Calu3 (cell line): ENCODE results near the gene CHEK2. TPM values are rescaled to one million over a fixed set of nuclear protein-coding genes. Genes with fewer than 3 reads are reported as not detected.

Source experiments
- BruUV-seq: library from RNA; stranded (reverse); fragments of 400-500 nt; replicated peaks from 2 replicates; lab custom pipeline; 2021; lab: Mats Ljungman, UMichigan
- CTCF ChIA-PET: fragments of 300-600 bp; sonication (Branson Sonifier 250); formaldehyde crosslinking; loops from one replicate; lab custom pipeline; 2022; ENCODE audit warnings: antibody characterized with exemption; lab: Charles Lee
- DNase-seq: peaks from one replicate; pipeline ENCODE4 v3.0.0; 2022
- H3K27ac Mint-ChIP-seq: one replicate; pipeline ENCODE4 v1.8.0; 2022; ENCODE audit warnings: mixed read lengths; ENCODE audit not compliant: unreplicated experiment
- H3K27me3 Mint-ChIP-seq: one replicate; pipeline ENCODE4 v1.8.0; 2022; ENCODE audit warnings: mixed read lengths; ENCODE audit not compliant: unreplicated experiment
- H3K36me3 Mint-ChIP-seq: one replicate; pipeline ENCODE4 v1.8.0; 2022; ENCODE audit warnings: mild to moderate bottlenecking, moderate library complexity, mixed read lengths; ENCODE audit not compliant: insufficient read depth, unreplicated experiment
- H3K4me1 Mint-ChIP-seq: one replicate; pipeline ENCODE4 v1.8.0; 2022; ENCODE audit warnings: mild to moderate bottlenecking, low read depth, mixed read lengths; ENCODE audit not compliant: unreplicated experiment
- H3K4me3 Mint-ChIP-seq: one replicate; pipeline ENCODE4 v1.8.0; 2022; ENCODE audit warnings: mild to moderate bottlenecking, low read depth, moderate library complexity, mixed read lengths; ENCODE audit not compliant: unreplicated experiment
- H3K9me3 Mint-ChIP-seq: one replicate; pipeline ENCODE4 v1.8.0; 2022; ENCODE audit warnings: low read depth, mixed read lengths; ENCODE audit not compliant: unreplicated experiment
- intact Hi-C: fragments of 100-400 bp; cut with micrococcal nuclease; formaldehyde crosslinking; loops from one replicate; pipeline ENCODE4 v1.10.0; 2022; ENCODE audit not compliant: unreplicated experiment
- total RNA-seq: library from RNA; stranded (reverse); gene quantifications from 2 replicates; pipeline ENCODE4 v1.2.3, GENCODE V29; 2022
- TF ChIP-seq, protein P1 (sequence below): fragments of 200-600 bp; IDR thresholded peaks from one replicate; pipeline ENCODE4 v1.8.0; 2022; ENCODE audit warnings: antibody characterized with exemption; ENCODE audit not compliant: unreplicated experiment

The CHEK2 gene
- total RNA-seq, 1 experiment from 2014 or later: 27.0 TPM

DNA sequence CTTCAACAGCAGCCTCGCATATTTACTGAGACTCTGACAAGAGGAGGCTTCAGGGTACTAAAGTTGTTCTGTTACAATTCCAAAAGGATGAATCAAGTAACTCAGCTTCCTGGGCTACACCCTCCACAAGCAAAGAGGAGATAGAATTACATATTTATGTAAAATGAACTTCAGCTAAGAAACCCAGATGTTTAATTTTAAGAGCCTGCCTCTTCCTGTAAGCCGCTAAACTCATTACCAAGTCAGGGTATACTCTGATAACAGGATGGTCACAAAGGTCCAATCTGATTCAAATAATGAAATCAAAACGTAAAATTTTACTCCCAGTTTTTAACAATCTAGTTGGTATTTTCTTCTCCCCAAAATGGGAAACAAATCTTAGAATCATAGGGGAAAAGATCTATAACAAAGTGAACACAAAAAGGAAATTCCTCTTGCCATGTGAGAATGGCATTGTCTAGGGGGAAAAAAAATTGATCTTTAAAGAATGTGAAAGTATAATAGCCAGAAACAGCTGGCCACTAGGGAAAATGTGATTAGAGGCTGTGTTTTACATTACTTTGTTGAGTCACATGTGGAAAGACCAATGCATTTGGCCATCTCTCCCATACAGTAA is 30.9 kb downstream of the CHEK2 start:
- no peak for DNase-seq
- Mint-ChIP-seq H3K9me3 (no peaks in the 10 kb centered on the region), H3K27me3 (no peaks in the 10 kb centered on the region), H3K4me3 (no peak overlapping the region), H3K27ac (no peak overlapping the region), H3K36me3 (no peaks in the 10 kb centered on the region), H3K4me1 (peaks cover 17% of the 10 kb centered on the region)
- CTCF ChIA-PET: interaction anchor here (0.6 to 1.0 kb wide), 2 partner anchors 110 to 148 kb away, joined by 3 read pairs; no protein-coding TSS in a partner anchor
- intact Hi-C loops: no loop called here
- no TSS peak for BruUV-seq
- TF ChIP-seq, protein P1, sequence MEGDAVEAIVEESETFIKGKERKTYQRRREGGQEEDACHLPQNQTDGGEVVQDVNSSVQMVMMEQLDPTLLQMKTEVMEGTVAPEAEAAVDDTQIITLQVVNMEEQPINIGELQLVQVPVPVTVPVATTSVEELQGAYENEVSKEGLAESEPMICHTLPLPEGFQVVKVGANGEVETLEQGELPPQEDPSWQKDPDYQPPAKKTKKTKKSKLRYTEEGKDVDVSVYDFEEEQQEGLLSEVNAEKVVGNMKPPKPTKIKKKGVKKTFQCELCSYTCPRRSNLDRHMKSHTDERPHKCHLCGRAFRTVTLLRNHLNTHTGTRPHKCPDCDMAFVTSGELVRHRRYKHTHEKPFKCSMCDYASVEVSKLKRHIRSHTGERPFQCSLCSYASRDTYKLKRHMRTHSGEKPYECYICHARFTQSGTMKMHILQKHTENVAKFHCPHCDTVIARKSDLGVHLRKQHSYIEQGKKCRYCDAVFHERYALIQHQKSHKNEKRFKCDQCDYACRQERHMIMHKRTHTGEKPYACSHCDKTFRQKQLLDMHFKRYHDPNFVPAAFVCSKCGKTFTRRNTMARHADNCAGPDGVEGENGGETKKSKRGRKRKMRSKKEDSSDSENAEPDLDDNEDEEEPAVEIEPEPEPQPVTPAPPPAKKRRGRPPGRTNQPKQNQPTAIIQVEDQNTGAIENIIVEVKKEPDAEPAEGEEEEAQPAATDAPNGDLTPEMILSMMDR: no peak

- Mint-ChIP-seq H3K9me3 (no peaks in the 10 kb centered on the region), H3K4me3 (no peak overlapping the region), H3K27me3 (no peaks in the 10 kb centered on the region), H3K4me1 (peaks cover 17% of the 10 kb centered on the region), H3K36me3 (no peaks in the 10 kb centered on the region), H3K27ac (no peak overlapping the region)
- intact Hi-C loops: no loop called here
- no peak for DNase-seq
- no TSS peak for BruUV-seq
- TF ChIP-seq, protein P1: no peak
- CTCF ChIA-PET: interaction anchor here (0.6 to 1.0 kb wide), 3 partner anchors 40 to 110 kb away, joined by 3 to 4 read pairs (median 3); no protein-coding TSS in a partner anchor
Observed at GRCh38 chr22:28710107-28710506, 31.5 kb downstream of the CHEK2 start.

DNA sequence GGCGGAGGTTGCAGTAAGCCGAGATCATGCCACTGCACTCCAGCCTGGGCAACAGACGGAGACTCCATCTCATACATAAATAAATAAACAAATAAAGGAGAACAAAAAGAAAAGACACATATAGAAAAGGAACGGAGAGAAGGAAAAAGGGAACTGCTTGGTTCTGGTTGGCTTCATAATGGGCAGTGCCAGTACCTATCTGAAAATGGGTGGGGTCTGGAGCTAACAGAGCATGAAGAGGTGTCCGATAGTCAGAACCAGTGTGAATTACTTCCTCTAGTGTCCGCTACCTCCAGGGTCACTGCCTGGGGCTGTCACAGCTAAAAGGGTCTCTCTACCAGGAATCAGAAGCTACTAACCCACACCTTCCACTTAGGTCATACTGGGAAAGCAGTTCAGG is 34.8 kb downstream of the CHEK2 start:
- BruUV-seq: no TSS peak
- Mint-ChIP-seq H3K36me3 (no peaks in the 10 kb centered on the region), H3K27me3 (no peaks in the 10 kb centered on the region), H3K27ac (no peak overlapping the region), H3K4me1 (peaks cover 9% of the 10 kb centered on the region), H3K4me3 (no peak overlapping the region), H3K9me3 (no peaks in the 10 kb centered on the region)
- CTCF ChIA-PET: no interaction called here
- DNase-seq: no peak
- TF ChIP-seq, protein P1: no peak
- intact Hi-C loops: no loop called here

- H3K4me3 Mint-ChIP-seq: no peak overlapping the region
Observed at GRCh38 chr22:28703436-28703835, 38.2 kb downstream of the CHEK2 start.

More at GRCh38 chr22:28703436-28703835, 38.2 kb downstream of the CHEK2 start:
- intact Hi-C loops: no loop called here
- CTCF ChIA-PET: no interaction called here
- DNase-seq: no peak
- no peaks in the 10 kb centered on the region for H3K27me3 Mint-ChIP-seq
- H3K27ac Mint-ChIP-seq: no peak overlapping the region
- H3K4me1 Mint-ChIP-seq: no peaks in the 10 kb centered on the region
- H3K9me3 Mint-ChIP-seq: no peaks in the 10 kb centered on the region
- TF ChIP-seq, protein P1: no peak
- no peaks in the 10 kb centered on the region for H3K36me3 Mint-ChIP-seq
- BruUV-seq: no TSS peak
